Endothelial cell of umbilical vein (primary cell): Measurements from ENCODE around the gene NCK2. TPM values are rescaled to one million over a fixed set of nuclear protein-coding genes. Genes with fewer than 3 reads are reported as not detected.

Source experiments
- BruUV-seq: library from RNA; stranded (reverse); fragments of 400-500 nt; replicated peaks from 2 replicates; lab custom pipeline; 2021; lab: Mats Ljungman, UMichigan
- CTCF ChIA-PET: fragments of 300-600, 350-600 bp; sonication (Branson Sonifier 250); formaldehyde crosslinking; loops from one replicate; lab custom pipeline; 2021; ENCODE audit warnings: antibody characterized with exemption, inconsistent platforms; lab: Charles Lee
- POLR2A ChIA-PET: fragments of 300-600, 350-600 bp; sonication (Branson Sonifier 250); formaldehyde crosslinking; loops from one replicate; lab custom pipeline; 2021; ENCODE audit warnings: antibody characterized with exemption, inconsistent platforms; lab: Charles Lee
- DNase-seq: peaks from one replicate; pipeline ENCODE4 v3.0.0-alpha.2; 2011; ENCODE audit warnings: low read depth, low spot score
- FAIRE-seq: peaks from 2 replicates; lab custom pipeline; 2011; peaks lifted over from hg19 to GRCh38; lab: Jason Lieb, UNC
- H2AFZ ChIP-seq: 2 replicates; pipeline ENCODE4 v1.6.0; 2012; ENCODE audit warnings: low read depth, low read length, control low read depth, inconsistent platforms
- H3K27ac ChIP-seq: 2 replicates; pipeline ENCODE4 v1.5.1; 2011; ENCODE audit warnings: low read depth, mild to moderate bottlenecking, control low read depth, low read length, moderate library complexity; ENCODE audit not compliant: insufficient read depth
- H3K27me3 ChIP-seq, 2 experiments: 2 replicates each; pipeline versions ENCODE4 v1.6.0 to v1.6.1; 2011; ENCODE audit warnings: low read length in 2 of 2, mixed read lengths in 1 of 2; ENCODE audit not compliant: control insufficient read depth in 2 of 2, insufficient read depth in 2 of 2
- H3K36me3 ChIP-seq, 2 experiments: 2 replicates in 1 of 2; 3 replicates in 1 of 2; pipeline ENCODE4 v1.5.1; 2011; ENCODE audit warnings: low read length in 2 of 2, mild to moderate bottlenecking in 1 of 2, moderate library complexity in 1 of 2; ENCODE audit not compliant: control insufficient read depth in 2 of 2, insufficient read depth in 2 of 2; ENCODE audit errors: extremely low read depth in 1 of 2
- H3K4me1 ChIP-seq: 3 replicates; pipeline ENCODE4 v1.5.1; 2011; ENCODE audit warnings: mild to moderate bottlenecking, low read length; ENCODE audit not compliant: control insufficient read depth, insufficient read depth; ENCODE audit errors: extremely low read depth
- H3K4me2 ChIP-seq: 2 replicates; pipeline ENCODE4 v1.6.1; 2011; ENCODE audit warnings: low read length, control low read depth, mixed read lengths; ENCODE audit not compliant: insufficient read depth
- H3K4me3 ChIP-seq, 3 experiments: fragments of 200-600 bp in 1 of 3; sonication (generic), shearing (Covaris generic) in 1 of 3; replicated peaks in 1 of 3; 2 replicates each; pipeline ENCODE4 v1.5.1; 2011 to 2016; ENCODE audit warnings: control low read depth in 3 of 3, low read length in 3 of 3, mild to moderate bottlenecking in 2 of 3, inconsistent platforms in 1 of 3, low read depth in 1 of 3, moderate library complexity in 1 of 3; ENCODE audit not compliant: insufficient read depth in 1 of 3
- H3K79me2 ChIP-seq: 2 replicates; pipeline ENCODE4 v1.6.0; 2012; ENCODE audit warnings: low read length, inconsistent platforms; ENCODE audit not compliant: control insufficient read depth, insufficient read depth
- H3K9ac ChIP-seq: replicated peaks from 2 replicates; pipeline ENCODE3; 2011; ENCODE audit warnings: low read length, control low read depth; ENCODE audit not compliant: insufficient read depth; ENCODE audit errors: extremely low read depth
- H3K9me1 ChIP-seq: replicated peaks from 3 replicates; pipeline ENCODE4 v1.6.0; 2011; ENCODE audit warnings: mild to moderate bottlenecking, low read length; ENCODE audit not compliant: control insufficient read depth, insufficient read depth; ENCODE audit errors: extremely low read depth
- H3K9me3 ChIP-seq: replicated peaks from 2 replicates; pipeline ENCODE4 v1.5.1; 2012; ENCODE audit warnings: low read length, inconsistent platforms; ENCODE audit not compliant: control insufficient read depth, insufficient read depth
- H4K20me1 ChIP-seq: replicated peaks from 2 replicates; pipeline ENCODE3; 2011; ENCODE audit warnings: mild to moderate bottlenecking, low read length; ENCODE audit not compliant: control insufficient read depth, insufficient read depth; ENCODE audit errors: extremely low read depth
- EZH2 ChIP-seq: IDR thresholded peaks from 2 replicates; pipeline ENCODE4 v1.6.1; 2012; ENCODE audit warnings: borderline replicate concordance, low read depth, mild to moderate bottlenecking, moderate library complexity, low read length, inconsistent platforms; ENCODE audit not compliant: severe bottlenecking
- FOS ChIP-seq: IDR thresholded peaks from 2 replicates; pipeline ENCODE4 v1.6.1; 2011; ENCODE audit warnings: mild to moderate bottlenecking, low read length, moderate library complexity, borderline replicate concordance; ENCODE audit not compliant: insufficient read depth
- GATA2 ChIP-seq: IDR thresholded peaks from 2 replicates; pipeline ENCODE4 v1.7.0; 2011; ENCODE audit warnings: low read depth, mild to moderate bottlenecking, moderate library complexity, mixed read lengths, low read length; ENCODE audit not compliant: insufficient read length, insufficient read depth
- JUN ChIP-seq: IDR thresholded peaks from 2 replicates; pipeline ENCODE4 v1.6.1; 2011; ENCODE audit warnings: borderline replicate concordance, low read depth; ENCODE audit not compliant: insufficient read length, insufficient read depth
- MYC ChIP-seq: IDR thresholded peaks from one replicate; pipeline ENCODE4 v1.6.1; 2011; ENCODE audit warnings: mild to moderate bottlenecking, low read depth, low read length
- POLR2A ChIP-seq: IDR thresholded peaks from 2 replicates; pipeline ENCODE4 v1.6.1; 2012; ENCODE audit warnings: low read depth, mild to moderate bottlenecking, control low read depth, low read length
- POLR2AphosphoS5 ChIP-seq: IDR thresholded peaks from 2 replicates; pipeline ENCODE4 v1.6.1; 2012; ENCODE audit warnings: low read depth, mild to moderate bottlenecking, control low read depth, low read length, moderate library complexity; ENCODE audit not compliant: insufficient read depth
- dilution Hi-C: fragments of 300-500 bp; cut with MboI; formaldehyde crosslinking; loops from one replicate; pipeline ENCODE4 v1.15.0; 2019; ENCODE audit warnings: low sequenced_read_pairs; ENCODE audit not compliant: extremely low pct_ligation_motif_present
- intact Hi-C: fragments of 100-400 bp; cut with micrococcal nuclease; formaldehyde crosslinking; loops from one replicate; pipeline ENCODE4 v1.10.0; 2022
- polyA plus RNA-seq, 4 experiments: library from polyadenylated mRNA; depleted of rRNA in 3 of 4; stranded (reverse) in 3 of 4; unstranded in 1 of 4; fragments of >200 nt; gene quantifications; 2 replicates each; pipeline versions ENCODE4 v1.2.1 to v1.2.3, GENCODE V29; 2011 to 2012; ENCODE audit warnings: missing spikeins in 1 of 4
- total RNA-seq: library from RNA; stranded (reverse); gene quantifications from 2 replicates; pipeline ENCODE4 v1.2.3, GENCODE V29; 2021
- TF ChIP-seq, protein P1 (sequence below): IDR thresholded peaks from 2 replicates; pipeline ENCODE4 v1.6.1; 2011; ENCODE audit not compliant: insufficient read depth, insufficient read length
- TF ChIP-seq, protein P2 (sequence below), 2 donors: IDR thresholded peaks; 1 replicate in 1 of 2; 2 replicates in 1 of 2; pipeline ENCODE4 v1.5.1; 2011; ENCODE audit warnings: low read length in 2 of 2, mild to moderate bottlenecking in 2 of 2, moderate library complexity in 2 of 2, control low read depth in 1 of 2, inconsistent platforms in 1 of 2, low read depth in 1 of 2; ENCODE audit not compliant: insufficient read depth in 1 of 2; ENCODE audit errors: extremely low read depth in 1 of 2

NCK2 gene
- total and polyA plus RNA-seq, 2 donors (not counting 3 experiments of a cell fraction or from before 2014, with no cell fraction given) = 23.8 to 39.1 TPM

DNA sequence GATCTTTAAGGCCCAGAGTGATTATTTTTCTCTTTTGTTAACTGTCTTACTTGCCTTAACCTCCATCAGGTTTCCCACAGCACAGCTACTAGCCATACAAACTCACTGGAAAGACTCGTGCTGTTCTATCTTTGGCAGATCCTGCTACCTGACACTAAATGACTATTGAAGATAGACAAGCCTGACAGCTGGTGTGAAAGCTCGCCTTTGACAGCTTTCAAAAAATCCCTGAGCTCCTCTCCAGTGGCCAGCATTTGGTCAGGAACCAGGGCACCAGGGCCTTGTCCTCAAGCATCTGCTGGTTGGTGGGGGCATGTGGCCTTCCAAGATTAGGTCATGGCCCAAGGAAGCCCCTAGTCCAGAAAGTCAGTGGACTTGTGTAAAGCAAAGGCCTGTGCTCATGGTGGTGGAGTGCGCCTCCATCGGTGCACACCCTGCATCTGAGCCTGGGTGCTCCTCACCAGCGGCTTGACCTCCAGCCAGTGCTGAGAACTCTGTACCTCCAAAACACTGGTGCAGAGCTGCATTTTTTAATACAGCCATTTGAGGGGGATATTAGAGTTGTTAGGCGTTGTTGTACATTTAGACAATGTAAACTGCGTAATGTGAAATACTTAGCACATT is 158.5 kb downstream of the NCK2 start:
- BruUV-seq = no TSS peak
- Histone ChIP-seq H3K4me2 (no peak overlapping the region), H3K79me2 (no peaks in the 10 kb centered on the region), H3K9me1 (no peaks in the 10 kb centered on the region), H4K20me1 (no peaks in the 10 kb centered on the region), H3K9me3 (no peaks in the 10 kb centered on the region), H3K9ac (no peak overlapping the region), H3K36me3 (no peaks in the 10 kb centered on the region), H2AFZ (no peak overlapping the region), H3K27ac (no peak overlapping the region), H3K4me3 (no peak overlapping the region), H3K27me3 (no peaks in the 10 kb centered on the region), H3K4me1 (no peaks in the 10 kb centered on the region)
- no peak for TF ChIP-seq JUN
- FAIRE-seq (no peak), DNase-seq (no peak)
- CTCF ChIA-PET = no interaction called here
- POLR2A ChIA-PET = no interaction called here
- dilution Hi-C loops = no loop called here
- intact Hi-C loops = no loop called here

- H3K79me2 ChIP-seq = no peaks in the 10 kb centered on the region
- no peaks in the 10 kb centered on the region for H3K27me3 ChIP-seq
- H3K9me3 ChIP-seq = no peaks in the 10 kb centered on the region
- H3K27ac ChIP-seq = no peak overlapping the region
- intact Hi-C loops (no loop called here), dilution Hi-C loops (no loop called here)
- no peak overlapping the region for H3K4me3 ChIP-seq
- no peak for FAIRE-seq
- H3K4me2 ChIP-seq = no peak overlapping the region
- TF ChIP-seq FOS (no peak), EZH2 (no peak), GATA2 (no peak), POLR2A (no peak), MYC (no peak), POLR2AphosphoS5 (no peak), JUN (no peak)
- TF ChIP-seq, protein P1, sequence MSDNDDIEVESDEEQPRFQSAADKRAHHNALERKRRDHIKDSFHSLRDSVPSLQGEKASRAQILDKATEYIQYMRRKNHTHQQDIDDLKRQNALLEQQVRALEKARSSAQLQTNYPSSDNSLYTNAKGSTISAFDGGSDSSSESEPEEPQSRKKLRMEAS = no peak
- TF ChIP-seq, protein P2, sequence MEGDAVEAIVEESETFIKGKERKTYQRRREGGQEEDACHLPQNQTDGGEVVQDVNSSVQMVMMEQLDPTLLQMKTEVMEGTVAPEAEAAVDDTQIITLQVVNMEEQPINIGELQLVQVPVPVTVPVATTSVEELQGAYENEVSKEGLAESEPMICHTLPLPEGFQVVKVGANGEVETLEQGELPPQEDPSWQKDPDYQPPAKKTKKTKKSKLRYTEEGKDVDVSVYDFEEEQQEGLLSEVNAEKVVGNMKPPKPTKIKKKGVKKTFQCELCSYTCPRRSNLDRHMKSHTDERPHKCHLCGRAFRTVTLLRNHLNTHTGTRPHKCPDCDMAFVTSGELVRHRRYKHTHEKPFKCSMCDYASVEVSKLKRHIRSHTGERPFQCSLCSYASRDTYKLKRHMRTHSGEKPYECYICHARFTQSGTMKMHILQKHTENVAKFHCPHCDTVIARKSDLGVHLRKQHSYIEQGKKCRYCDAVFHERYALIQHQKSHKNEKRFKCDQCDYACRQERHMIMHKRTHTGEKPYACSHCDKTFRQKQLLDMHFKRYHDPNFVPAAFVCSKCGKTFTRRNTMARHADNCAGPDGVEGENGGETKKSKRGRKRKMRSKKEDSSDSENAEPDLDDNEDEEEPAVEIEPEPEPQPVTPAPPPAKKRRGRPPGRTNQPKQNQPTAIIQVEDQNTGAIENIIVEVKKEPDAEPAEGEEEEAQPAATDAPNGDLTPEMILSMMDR (IDR thresholded peaks at IDR 0.05; ENCODE audit: extremely low read depth in 1 of 2, insufficient read depth in 1 of 2, low read depth in 1 of 2, low read length in 2 of 2) = no peak
- H3K9me1 ChIP-seq = no peaks in the 10 kb centered on the region
- H3K9ac ChIP-seq = no peak overlapping the region
- ChIA-PET POLR2A (no interaction called here), CTCF (no interaction called here)
- H3K36me3 ChIP-seq = no peaks in the 10 kb centered on the region
- no peak for DNase-seq
- BruUV-seq = no TSS peak
- no peaks in the 10 kb centered on the region for H3K4me1 ChIP-seq
- H4K20me1 ChIP-seq = no peaks in the 10 kb centered on the region
- H2AFZ ChIP-seq = no peak overlapping the region
Observed at GRCh38 chr2:105904938-105905337, 160.2 kb downstream of the NCK2 start.
